PC-9 (cell line): Measurements from ENCODE around the gene KRT8.

Source experiments
- CTCF ChIP-seq: fragments of 200-600 bp; sonication (generic); conservative IDR thresholded peaks from 2 replicates; pipeline ENCODE4 v1.6.1; 2017; ENCODE audit warnings: mixed run types, antibody characterized with exemption, mild to moderate bottlenecking, moderate library complexity
- EZH2 ChIP-seq: fragments of 200-600 bp; sonication (generic); IDR thresholded peaks from 2 replicates; pipeline ENCODE4 v1.8.0; 2017; ENCODE audit warnings: antibody characterized with exemption, low read depth

GRCh38 chr12:52953181-52953841 lies 48.4 kb upstream of the KRT8 start:
- no peak for TF ChIP-seq CTCF
- TF ChIP-seq EZH2 = no peak
